ENCODE measurements around the gene RER1.
A peak's percentile ranks its signal among the peaks of the same experiment; 100 is the strongest.

Gene RER1, protein sequence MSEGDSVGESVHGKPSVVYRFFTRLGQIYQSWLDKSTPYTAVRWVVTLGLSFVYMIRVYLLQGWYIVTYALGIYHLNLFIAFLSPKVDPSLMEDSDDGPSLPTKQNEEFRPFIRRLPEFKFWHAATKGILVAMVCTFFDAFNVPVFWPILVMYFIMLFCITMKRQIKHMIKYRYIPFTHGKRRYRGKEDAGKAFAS

DNA sequence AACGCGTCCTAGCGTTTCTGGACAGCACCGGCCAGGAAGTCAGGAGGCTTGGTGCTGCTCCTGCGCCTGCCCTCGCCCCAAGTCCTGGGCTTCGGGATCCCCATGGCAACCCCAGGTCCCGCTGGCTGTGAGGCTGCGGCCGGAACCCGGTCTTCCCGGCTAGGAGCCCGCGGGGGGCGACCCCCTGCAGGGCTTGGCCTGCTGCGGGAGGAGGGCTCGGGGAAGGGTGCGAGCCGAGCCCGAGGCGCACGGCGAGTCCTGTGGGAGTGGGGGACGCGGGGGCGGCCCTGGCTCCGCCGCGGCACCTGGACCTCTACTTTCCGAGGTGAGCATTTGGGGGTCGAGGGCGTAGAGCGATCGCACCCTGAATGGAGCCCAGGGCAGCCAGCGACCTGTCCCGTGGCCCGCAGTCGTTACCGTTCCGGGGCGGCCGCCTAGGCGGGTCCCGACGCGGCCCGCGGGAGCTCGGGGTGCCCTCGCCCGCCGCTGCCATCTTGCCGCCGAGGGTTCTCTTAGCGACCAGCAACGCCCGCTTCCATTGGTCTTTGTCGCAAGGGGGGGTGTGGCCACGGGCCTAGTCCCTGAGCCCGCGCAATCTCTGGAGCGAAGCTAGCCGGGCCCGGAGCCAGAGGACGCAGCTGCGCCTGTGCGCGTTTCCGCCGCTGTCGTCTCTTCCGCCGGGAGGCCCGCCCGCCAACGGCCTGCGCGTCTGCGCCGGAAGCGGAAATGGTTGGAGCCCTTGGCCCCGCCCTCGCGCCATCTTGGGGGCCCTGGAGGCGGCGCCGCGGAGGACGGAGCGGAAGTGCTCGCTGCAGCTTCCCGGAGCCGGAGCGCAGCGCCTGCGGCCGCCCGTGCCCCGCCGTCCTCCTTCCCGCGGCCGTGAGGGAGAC is at the start of gene RER1, which contains the start of gene MORN1:
TSS of gene RER1 (plus strand) at position 801 of the 890 bp plus-strand sequence. CDS start 3,950 bp downstream, outside the sequence.
TSS of gene MORN1 (minus strand) at position 514 of the 890 bp plus-strand sequence. CDS start at position 493, 21 bp downstream.
- peaks cover 0 to 2% (median 0%) of the 10 kb centered on the region in 5 donors for H3K9me3 ChIP-seq (ENCODE audit: control insufficient read depth in 5 of 5, low read length in 5 of 5)
- peak within 1 kb of the TSS; percentile 60 for H3K27ac ChIP-seq (ENCODE audit: low read depth, low read length)
- peaks cover 0 to 5% (median 0%) of the 10 kb centered on the region in 5 donors for H3K27me3 ChIP-seq (ENCODE audit: control insufficient read depth in 5 of 5, insufficient read depth in 4 of 5, low read length in 5 of 5)
- peaks cover 0 to 38% (median 23%) of the 10 kb centered on the region in 5 donors for H3K36me3 ChIP-seq (ENCODE audit: control insufficient read depth in 5 of 5, insufficient read depth in 5 of 5, low read length in 5 of 5)
- peak within 1 kb of the TSS; percentile 71 to 90 (median 88) for H3K9ac ChIP-seq (ENCODE audit: low read length in 5 of 5)
- peaks cover 16 to 41% (median 32%) of the 10 kb centered on the region in 5 donors for H3K4me1 ChIP-seq (ENCODE audit: control insufficient read depth in 5 of 5, insufficient read depth in 5 of 5, low read length in 5 of 5)
- peak within 1 kb of the TSS; percentile 71 to 88 (median 83) for H3K4me3 ChIP-seq (ENCODE audit: low read depth in 1 of 5, low read length in 5 of 5)

DNA sequence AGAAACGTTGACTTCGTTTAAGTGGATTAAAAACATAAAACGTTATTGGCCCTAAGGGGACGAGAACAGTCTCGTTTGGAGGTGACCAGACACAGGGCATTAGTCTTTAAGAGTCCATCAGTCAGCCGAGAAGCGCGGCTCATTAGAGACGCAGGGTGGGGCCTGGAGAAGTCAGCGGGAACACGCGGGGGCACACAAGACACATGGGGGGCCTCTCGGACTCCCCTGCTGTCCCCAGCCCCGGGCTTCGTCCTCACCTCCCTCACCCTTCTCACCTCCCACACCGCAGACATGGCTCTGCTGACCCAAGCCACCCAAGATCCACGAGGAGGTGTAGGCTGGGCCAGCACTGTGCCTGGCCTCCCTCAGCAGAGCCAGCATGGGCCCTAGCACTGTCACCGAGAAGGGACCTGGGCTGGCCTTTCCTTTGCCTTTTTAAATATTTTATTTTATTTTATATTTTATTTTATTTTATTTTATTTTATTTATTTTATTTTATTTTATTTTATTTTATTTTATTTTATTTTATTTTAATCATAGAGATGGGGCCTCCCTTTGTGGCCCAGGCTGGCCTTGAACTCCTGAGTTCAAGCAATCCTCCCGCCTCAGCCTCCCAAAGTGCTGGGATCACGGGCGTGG is 49.1 kb upstream of the RER1 start:
- no peaks in the 10 kb centered on the region for H3K4me1 ChIP-seq (ENCODE audit: control insufficient read depth in 5 of 5, insufficient read depth in 5 of 5, low read length in 5 of 5)
- H3K27ac ChIP-seq (ENCODE audit: low read depth, low read length), result no peak overlapping the region
- no peaks in the 10 kb centered on the region for H3K27me3 ChIP-seq (ENCODE audit: control insufficient read depth in 5 of 5, insufficient read depth in 4 of 5, low read length in 5 of 5)
- no peak overlapping the region for H3K4me3 ChIP-seq (ENCODE audit: low read depth in 1 of 5, low read length in 5 of 5)
- no peak overlapping the region for H3K9ac ChIP-seq (ENCODE audit: low read length in 5 of 5)
- no peaks in the 10 kb centered on the region for H3K9me3 ChIP-seq (ENCODE audit: control insufficient read depth in 5 of 5, low read length in 5 of 5)
- no peaks in the 10 kb centered on the region for H3K36me3 ChIP-seq (ENCODE audit: control insufficient read depth in 5 of 5, insufficient read depth in 5 of 5, low read length in 5 of 5)

GRCh38 chr1:2343023-2343935 is 48.4 kb upstream of the RER1 start:
- H3K9me3 ChIP-seq (ENCODE audit: control insufficient read depth in 5 of 5, low read length in 5 of 5), result no peaks in the 10 kb centered on the region
- H3K27me3 ChIP-seq (ENCODE audit: control insufficient read depth in 5 of 5, insufficient read depth in 4 of 5, low read length in 5 of 5), result no peaks in the 10 kb centered on the region
- H3K4me3 ChIP-seq (ENCODE audit: low read depth in 1 of 5, low read length in 5 of 5), result no peak overlapping the region
- no peak overlapping the region for H3K27ac ChIP-seq (ENCODE audit: low read depth, low read length)
- no peaks in the 10 kb centered on the region for H3K36me3 ChIP-seq (ENCODE audit: control insufficient read depth in 5 of 5, insufficient read depth in 5 of 5, low read length in 5 of 5)
- H3K9ac ChIP-seq (ENCODE audit: low read length in 5 of 5), result no peak overlapping the region
- H3K4me1 ChIP-seq (ENCODE audit: control insufficient read depth in 5 of 5, insufficient read depth in 5 of 5, low read length in 5 of 5), result no peaks in the 10 kb centered on the region

GRCh38 chr1:2344121-2344681 is 47.4 kb upstream of the RER1 start:
- Histone ChIP-seq H3K27ac (ENCODE audit: low read depth, low read length) (no peak overlapping the region), H3K36me3 (ENCODE audit: control insufficient read depth in 5 of 5, insufficient read depth in 5 of 5, low read length in 5 of 5) (no peaks in the 10 kb centered on the region), H3K4me3 (ENCODE audit: low read depth in 1 of 5, low read length in 5 of 5) (no peak overlapping the region), H3K9me3 (ENCODE audit: control insufficient read depth in 5 of 5, low read length in 5 of 5) (no peaks in the 10 kb centered on the region), H3K27me3 (ENCODE audit: control insufficient read depth in 5 of 5, insufficient read depth in 4 of 5, low read length in 5 of 5) (no peaks in the 10 kb centered on the region), H3K4me1 (ENCODE audit: control insufficient read depth in 5 of 5, insufficient read depth in 5 of 5, low read length in 5 of 5) (no peaks in the 10 kb centered on the region), H3K9ac (ENCODE audit: low read length in 5 of 5) (no peak overlapping the region)

- Histone ChIP-seq H3K4me1 (ENCODE audit: control insufficient read depth in 5 of 5, insufficient read depth in 5 of 5, low read length in 5 of 5) (no peaks in the 10 kb centered on the region), H3K4me3 (ENCODE audit: low read depth in 1 of 5, low read length in 5 of 5) (no peak overlapping the region), H3K27me3 (ENCODE audit: control insufficient read depth in 5 of 5, insufficient read depth in 4 of 5, low read length in 5 of 5) (no peaks in the 10 kb centered on the region), H3K9ac (ENCODE audit: low read length in 5 of 5) (no peak overlapping the region), H3K36me3 (ENCODE audit: control insufficient read depth in 5 of 5, insufficient read depth in 5 of 5, low read length in 5 of 5) (no peaks in the 10 kb centered on the region), H3K27ac (ENCODE audit: low read depth, low read length) (no peak overlapping the region), H3K9me3 (ENCODE audit: control insufficient read depth in 5 of 5, low read length in 5 of 5) (no peaks in the 10 kb centered on the region)
Observed at GRCh38 chr1:2344744-2345296, 46.8 kb upstream of the RER1 start.

DNA sequence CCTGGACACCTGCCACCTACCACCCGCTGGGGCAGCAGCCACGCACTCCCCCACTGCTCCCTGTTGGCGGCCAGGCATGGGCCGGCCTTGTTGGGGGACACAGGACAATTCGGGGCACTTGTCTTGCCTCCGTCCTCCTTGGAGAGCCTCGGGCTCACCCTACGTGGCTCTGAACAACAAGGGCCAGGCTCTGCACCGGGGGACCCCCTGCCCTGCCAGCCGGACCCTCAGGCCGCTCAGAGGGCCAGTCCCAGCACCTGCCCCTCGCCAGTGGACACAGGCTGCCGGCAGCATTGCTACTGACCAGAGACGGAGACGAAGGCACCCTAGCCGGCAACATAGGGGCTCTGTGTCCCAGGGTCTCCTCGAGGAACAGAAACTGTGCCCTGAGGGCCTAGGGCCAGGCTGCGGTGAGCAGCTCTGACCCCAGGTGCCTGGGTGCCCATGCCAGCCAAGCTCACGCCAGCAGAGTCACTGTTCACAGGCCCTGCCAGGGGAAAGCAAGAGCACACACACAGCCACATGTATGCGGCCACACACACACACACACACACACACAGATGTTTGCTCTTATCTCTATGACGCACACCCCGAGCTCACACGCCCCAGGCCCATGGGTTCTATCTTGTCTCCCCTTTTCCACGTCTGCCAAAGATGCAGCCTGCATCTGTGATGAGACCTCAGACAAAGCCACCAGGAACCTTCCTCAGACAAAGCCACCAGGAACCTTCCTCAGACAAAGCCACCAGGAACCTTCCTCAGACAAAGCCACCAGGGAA is 46.2 kb upstream of the RER1 start:
- H3K4me1 ChIP-seq (ENCODE audit: control insufficient read depth in 5 of 5, insufficient read depth in 5 of 5, low read length in 5 of 5), result no peaks in the 10 kb centered on the region
- no peak overlapping the region for H3K27ac ChIP-seq (ENCODE audit: low read depth, low read length)
- no peaks in the 10 kb centered on the region for H3K36me3 ChIP-seq (ENCODE audit: control insufficient read depth in 5 of 5, insufficient read depth in 5 of 5, low read length in 5 of 5)
- no peaks in the 10 kb centered on the region for H3K9me3 ChIP-seq (ENCODE audit: control insufficient read depth in 5 of 5, low read length in 5 of 5)
- no peak overlapping the region for H3K4me3 ChIP-seq (ENCODE audit: low read depth in 1 of 5, low read length in 5 of 5)
- no peak overlapping the region for H3K9ac ChIP-seq (ENCODE audit: low read length in 5 of 5)
- no peaks in the 10 kb centered on the region for H3K27me3 ChIP-seq (ENCODE audit: control insufficient read depth in 5 of 5, insufficient read depth in 4 of 5, low read length in 5 of 5)

DNA sequence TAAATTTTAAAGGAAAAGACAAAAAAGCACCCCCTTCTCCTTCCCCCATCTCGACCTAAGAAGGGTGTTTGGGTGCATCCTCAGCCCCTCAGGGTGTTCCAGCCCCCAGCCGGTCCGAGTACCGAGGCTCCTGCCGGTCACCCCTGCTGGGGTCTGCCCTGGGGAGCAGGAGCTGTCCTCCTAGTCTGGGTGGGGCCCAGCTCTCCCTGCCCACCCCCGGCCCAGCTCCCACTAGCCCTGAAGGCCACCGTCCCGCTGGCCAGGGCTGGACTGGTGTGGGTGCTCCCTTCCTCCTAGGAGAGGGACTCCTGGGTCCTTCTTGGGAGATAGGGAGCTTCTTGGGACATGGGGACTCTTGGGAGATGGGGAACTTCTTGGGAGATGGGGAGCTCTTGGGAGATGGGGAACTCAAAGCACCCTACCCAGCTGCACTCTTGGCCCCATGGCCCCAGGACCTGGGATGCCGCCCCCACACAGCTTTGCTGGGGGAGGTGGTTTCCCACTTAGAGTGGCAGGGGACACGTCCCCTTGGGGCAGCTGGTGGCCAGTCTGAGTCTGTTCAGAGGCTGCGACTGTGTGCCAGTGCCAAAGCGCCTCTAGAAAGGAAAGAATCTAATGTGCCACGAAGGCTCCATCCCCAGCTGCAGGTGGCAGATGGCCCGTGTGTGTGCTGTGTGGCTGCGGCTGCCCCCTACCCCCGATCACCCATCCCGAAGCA is 44.8 kb upstream of the RER1 start:
- H3K9ac ChIP-seq (ENCODE audit: low read length in 5 of 5), result no peak overlapping the region
- no peaks in the 10 kb centered on the region for H3K27me3 ChIP-seq (ENCODE audit: control insufficient read depth in 5 of 5, insufficient read depth in 4 of 5, low read length in 5 of 5)
- H3K4me3 ChIP-seq (ENCODE audit: low read depth in 1 of 5, low read length in 5 of 5), result no peak overlapping the region
- no peak overlapping the region for H3K27ac ChIP-seq (ENCODE audit: low read depth, low read length)
- H3K4me1 ChIP-seq (ENCODE audit: control insufficient read depth in 5 of 5, insufficient read depth in 5 of 5, low read length in 5 of 5), result no peaks in the 10 kb centered on the region
- H3K36me3 ChIP-seq (ENCODE audit: control insufficient read depth in 5 of 5, insufficient read depth in 5 of 5, low read length in 5 of 5), result no peaks in the 10 kb centered on the region
- no peaks in the 10 kb centered on the region for H3K9me3 ChIP-seq (ENCODE audit: control insufficient read depth in 5 of 5, low read length in 5 of 5)

- no peaks in the 10 kb centered on the region for H3K9me3 ChIP-seq (ENCODE audit: control insufficient read depth in 5 of 5, low read length in 5 of 5)
- H3K27ac ChIP-seq (ENCODE audit: low read depth, low read length), result no peak overlapping the region
- H3K36me3 ChIP-seq (ENCODE audit: control insufficient read depth in 5 of 5, insufficient read depth in 5 of 5, low read length in 5 of 5), result no peaks in the 10 kb centered on the region
- no peak overlapping the region for H3K9ac ChIP-seq (ENCODE audit: low read length in 5 of 5)
- no peaks in the 10 kb centered on the region for H3K27me3 ChIP-seq (ENCODE audit: control insufficient read depth in 5 of 5, insufficient read depth in 4 of 5, low read length in 5 of 5)
- H3K4me3 ChIP-seq (ENCODE audit: low read depth in 1 of 5, low read length in 5 of 5), result no peak overlapping the region
- no peaks in the 10 kb centered on the region for H3K4me1 ChIP-seq (ENCODE audit: control insufficient read depth in 5 of 5, insufficient read depth in 5 of 5, low read length in 5 of 5)
Observed at GRCh38 chr1:2347409-2347785, 44.2 kb upstream of the RER1 start.

All from subcutaneous abdominal adipose tissue (tissue), 5 donors.